Breast epithelium (tissue), 4 donors: ENCODE results near the gene ID3. TPM values are rescaled to one million over a fixed set of nuclear protein-coding genes. Genes with fewer than 3 reads are reported as not detected.

Source experiments
- DNase-seq, 2 donors: peaks; one replicate each; pipeline ENCODE4 v3.0.0-alpha.2; 2019; ENCODE audit warnings: low spot score in 2 of 2
- H3K27ac ChIP-seq, 2 donors: fragments of 200-600 bp; sonication (generic) in 1 of 2; one replicate each; pipeline ENCODE4 v1.5.1; 2016 to 2019; ENCODE audit warnings: mild to moderate bottlenecking in 1 of 2
- H3K27me3 ChIP-seq, 2 donors: fragments of 200-600 bp; sonication (generic) in 1 of 2; one replicate each; pipeline versions ENCODE4 v1.5.1 to v1.6.0; 2017 to 2019; ENCODE audit warnings: control low read depth in 1 of 2, mild to moderate bottlenecking in 1 of 2
- H3K36me3 ChIP-seq: fragments of 200-600 bp; one replicate; pipeline ENCODE4 v1.5.1; 2019
- H3K4me1 ChIP-seq, 2 donors: fragments of 200-600 bp; sonication (generic); one replicate each; pipeline ENCODE4 v1.5.1; 2016 to 2019; ENCODE audit warnings: control low read depth in 1 of 2
- H3K4me3 ChIP-seq, 3 donors: fragments of 200-600 bp; sonication (generic); 1 replicate in 2 of 3; 2 replicates in 1 of 3; pipeline ENCODE4 v1.5.1; 2016 to 2019; ENCODE audit warnings: mild to moderate bottlenecking in 3 of 3, moderate library complexity in 2 of 3
- H3K9me3 ChIP-seq, 2 donors: fragments of 200-600 bp; sonication (generic) in 1 of 2; one replicate each; pipeline ENCODE4 v1.5.1; 2016 to 2019; ENCODE audit warnings: control low read depth in 1 of 2
- POLR2A ChIP-seq: fragments of 450-650 bp; IDR thresholded peaks from one replicate; pipeline ENCODE4 v1.6.1; 2016; ENCODE audit warnings: antibody characterized with exemption, mild to moderate bottlenecking, moderate library complexity
- POLR2AphosphoS5 ChIP-seq, 3 donors: sonication (generic); formaldehyde crosslinking; IDR thresholded peaks; one replicate each; pipeline ENCODE4 v1.6.1; 2017; ENCODE audit warnings: antibody characterized with exemption in 3 of 3
- intact Hi-C: fragments of 100-400 bp; cut with DNase I; formaldehyde crosslinking; loops from one replicate; pipeline ENCODE4 v1.15.1; 2023; ENCODE audit warnings: low total_unique reads
- total RNA-seq, 3 donors: library from RNA; depleted of rRNA; stranded (reverse); fragments of >200 nt; gene quantifications; one replicate each; pipeline ENCODE4 v1.1.0, GENCODE V29; 2016
- TF ChIP-seq, protein P1 (sequence below), 3 donors: fragments of 450-650 bp; IDR thresholded peaks; one replicate each; pipeline ENCODE4 v1.5.1; 2016 to 2017; ENCODE audit warnings: antibody characterized with exemption in 3 of 3, mild to moderate bottlenecking in 3 of 3, moderate library complexity in 3 of 3

Gene ID3
- total RNA-seq, 3 donors from 2014 or later: 79.9 to 133 (median 90.9) TPM

DNA sequence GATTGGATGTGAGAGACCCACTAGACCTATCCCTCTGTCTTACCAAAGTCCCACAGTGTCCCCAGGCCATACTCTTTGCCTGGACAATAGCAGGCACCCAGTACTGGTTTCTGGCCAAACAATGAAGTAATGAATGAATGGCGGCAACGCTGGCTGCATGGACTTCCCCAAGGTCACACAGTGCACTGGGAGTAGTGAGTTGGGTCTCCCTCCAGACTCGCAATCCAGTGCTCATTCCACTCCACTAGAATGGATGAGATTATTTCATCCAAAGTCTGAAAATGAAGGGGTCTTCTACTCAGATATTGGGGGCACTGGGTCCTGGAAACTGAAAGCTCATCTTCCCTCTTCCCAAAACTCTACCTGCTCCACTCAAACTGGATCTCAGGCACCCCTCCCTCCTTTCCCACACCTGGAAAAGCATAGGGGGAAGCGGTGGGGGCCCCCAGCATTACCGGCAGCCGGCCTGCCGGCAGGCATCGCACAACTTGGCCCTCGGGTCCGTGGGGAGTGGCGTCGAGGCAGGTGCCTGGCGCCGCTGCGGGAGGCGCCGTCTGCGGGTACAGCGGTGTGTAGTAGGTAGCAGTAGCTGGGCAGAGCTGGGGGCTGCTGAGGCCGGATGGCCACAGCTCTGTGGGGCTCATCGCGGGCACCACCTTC lies 29.1 kb downstream of the ID3 start:
- intact Hi-C loops: no loop called here
- DNase-seq: no peak
- Histone ChIP-seq H3K4me3 (peak overlapping the region; percentile 41 to 65 (median 58)), H3K36me3 (no peaks in the 10 kb centered on the region), H3K9me3 (no peaks in the 10 kb centered on the region), H3K4me1 (peaks cover 16 to 20% of the 10 kb centered on the region in 2 donors), H3K27me3 (no peaks in the 10 kb centered on the region), H3K27ac (no peak overlapping the region)
- TF ChIP-seq POLR2AphosphoS5 (IDR thresholded peaks at IDR 0.05) (no peak), POLR2A (no peak)
- TF ChIP-seq, protein P1, sequence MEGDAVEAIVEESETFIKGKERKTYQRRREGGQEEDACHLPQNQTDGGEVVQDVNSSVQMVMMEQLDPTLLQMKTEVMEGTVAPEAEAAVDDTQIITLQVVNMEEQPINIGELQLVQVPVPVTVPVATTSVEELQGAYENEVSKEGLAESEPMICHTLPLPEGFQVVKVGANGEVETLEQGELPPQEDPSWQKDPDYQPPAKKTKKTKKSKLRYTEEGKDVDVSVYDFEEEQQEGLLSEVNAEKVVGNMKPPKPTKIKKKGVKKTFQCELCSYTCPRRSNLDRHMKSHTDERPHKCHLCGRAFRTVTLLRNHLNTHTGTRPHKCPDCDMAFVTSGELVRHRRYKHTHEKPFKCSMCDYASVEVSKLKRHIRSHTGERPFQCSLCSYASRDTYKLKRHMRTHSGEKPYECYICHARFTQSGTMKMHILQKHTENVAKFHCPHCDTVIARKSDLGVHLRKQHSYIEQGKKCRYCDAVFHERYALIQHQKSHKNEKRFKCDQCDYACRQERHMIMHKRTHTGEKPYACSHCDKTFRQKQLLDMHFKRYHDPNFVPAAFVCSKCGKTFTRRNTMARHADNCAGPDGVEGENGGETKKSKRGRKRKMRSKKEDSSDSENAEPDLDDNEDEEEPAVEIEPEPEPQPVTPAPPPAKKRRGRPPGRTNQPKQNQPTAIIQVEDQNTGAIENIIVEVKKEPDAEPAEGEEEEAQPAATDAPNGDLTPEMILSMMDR (IDR thresholded peaks at IDR 0.05): no peak

DNA sequence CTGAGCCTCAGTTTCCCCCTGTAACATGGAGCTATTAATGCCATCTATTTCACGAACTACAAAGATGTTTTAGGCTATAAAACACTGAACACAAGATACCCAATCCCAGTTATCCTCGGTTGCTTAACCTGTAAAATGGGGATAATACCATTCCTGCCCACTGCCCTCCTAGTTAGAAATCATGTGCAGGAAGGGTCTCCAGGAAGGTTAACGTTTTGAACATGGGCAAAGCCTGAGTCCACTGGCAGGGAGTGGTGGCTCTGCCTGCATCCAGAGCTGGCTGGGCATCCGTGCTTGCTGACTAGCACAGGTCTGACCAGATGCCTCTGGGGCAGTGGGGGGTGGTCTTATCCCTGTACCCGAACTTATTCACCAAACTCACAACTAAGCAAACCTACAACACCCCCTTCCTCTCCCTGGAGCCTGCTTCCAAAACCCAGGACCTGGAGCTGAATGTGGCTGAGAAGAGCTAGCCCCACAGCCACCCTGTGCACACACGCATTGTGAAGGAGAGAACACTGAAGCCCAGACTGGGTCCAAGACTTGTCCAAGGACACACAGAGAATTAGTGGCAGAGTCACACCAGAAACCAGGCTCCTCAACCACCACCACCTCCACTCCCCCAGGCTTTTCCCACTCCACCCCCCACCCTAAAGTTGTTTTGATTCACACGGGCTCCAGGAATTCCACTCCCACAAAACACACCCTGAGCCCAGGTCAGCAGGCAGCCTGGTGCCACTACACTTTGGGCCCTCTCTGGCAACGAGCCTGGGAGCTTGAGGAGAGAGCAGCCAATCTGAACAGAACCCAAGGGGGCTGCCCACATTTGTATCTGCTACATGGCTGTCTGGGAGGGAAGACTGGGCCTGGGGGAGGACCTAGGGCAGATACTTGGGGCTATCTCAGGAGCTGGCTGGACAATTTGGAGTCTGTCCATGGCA lies 29.9 kb downstream of the ID3 start:
- intact Hi-C loops: no loop called here
- TF ChIP-seq POLR2A (no peak), POLR2AphosphoS5 (IDR thresholded peaks at IDR 0.05) (no peak)
- TF ChIP-seq, protein P1 (IDR thresholded peaks at IDR 0.05): no peak

DNA sequence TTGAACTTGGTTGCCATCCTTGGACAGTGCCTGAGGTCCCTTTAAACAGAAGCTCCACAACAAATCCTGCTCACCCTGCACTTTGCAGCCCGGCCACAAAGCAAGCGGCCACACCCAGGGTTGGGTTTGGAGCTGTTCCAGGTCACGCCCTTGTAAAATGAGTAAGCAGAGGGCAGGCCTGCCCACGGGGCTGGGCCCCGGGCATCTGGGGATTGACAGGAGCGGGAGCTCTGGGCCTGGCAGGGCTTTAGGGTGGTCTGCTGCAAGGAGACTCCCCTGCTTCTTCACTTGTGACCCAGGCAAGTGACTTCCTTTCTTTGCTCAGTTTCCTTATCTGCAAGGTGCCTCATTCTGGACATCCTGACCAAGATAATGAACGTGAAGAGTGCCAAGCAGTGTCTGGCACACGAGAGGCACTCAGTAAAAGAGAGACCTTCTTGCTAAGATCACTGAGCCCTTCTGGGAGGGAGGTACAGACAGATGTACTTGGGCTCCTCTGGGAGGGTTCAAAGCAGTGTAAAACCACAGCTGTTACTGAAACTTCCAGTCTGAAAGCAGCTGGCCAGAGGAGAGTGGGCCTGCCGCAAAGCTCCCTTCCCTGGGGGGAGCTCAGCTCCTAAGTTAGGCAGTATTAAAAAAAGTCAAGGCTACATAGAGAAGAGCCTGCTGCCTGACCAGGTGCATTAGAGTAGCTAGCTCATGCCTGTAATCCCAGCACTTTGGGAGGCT lies 30.9 kb downstream of the ID3 start:
- Histone ChIP-seq H3K36me3 (no peaks in the 10 kb centered on the region), H3K27ac (peak overlapping the region in 1 of 2 donors; percentile 65), H3K27me3 (no peaks in the 10 kb centered on the region), H3K9me3 (no peaks in the 10 kb centered on the region), H3K4me3 (no peak overlapping the region), H3K4me1 (peaks cover 16 to 20% of the 10 kb centered on the region in 2 donors)
- peak; percentile 64 to 83 for DNase-seq
- intact Hi-C loops: no loop called here
- TF ChIP-seq, protein P1 (IDR thresholded peaks at IDR 0.05): no peak
- TF ChIP-seq POLR2A: no peak
- no peak for TF ChIP-seq POLR2AphosphoS5 (IDR thresholded peaks at IDR 0.05)

More for the DNA sequence above, 29.9 kb downstream of the ID3 start:
- Histone ChIP-seq H3K9me3 (no peaks in the 10 kb centered on the region), H3K36me3 (no peaks in the 10 kb centered on the region), H3K27me3 (no peaks in the 10 kb centered on the region), H3K4me1 (peaks cover 16 to 20% of the 10 kb centered on the region in 2 donors), H3K4me3 (no peak overlapping the region), H3K27ac (no peak overlapping the region)
- no peak for DNase-seq

DNA sequence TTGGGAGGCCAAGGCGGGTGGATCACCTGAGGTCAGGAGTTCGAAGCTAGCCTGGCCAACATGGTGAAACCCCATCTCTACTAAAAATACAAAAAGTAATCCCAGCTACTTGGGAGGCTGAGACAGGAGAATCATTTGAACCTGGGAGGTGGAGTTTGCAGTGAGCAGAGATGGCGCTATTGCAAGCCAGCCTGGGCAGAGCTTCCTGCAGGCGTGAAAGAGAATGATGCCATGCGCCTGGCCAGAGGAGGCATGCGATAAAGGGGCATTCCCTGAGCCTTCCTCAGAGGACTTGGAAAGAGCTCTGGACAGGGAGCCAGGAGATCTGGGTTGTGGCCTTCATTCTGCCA lies 31.4 kb downstream of the ID3 start:
- H3K4me1 ChIP-seq: peaks cover 16 to 20% of the 10 kb centered on the region in 2 donors
- intact Hi-C loops: no loop called here
- no peaks in the 10 kb centered on the region for H3K9me3 ChIP-seq
- H3K36me3 ChIP-seq: no peaks in the 10 kb centered on the region
- H3K27me3 ChIP-seq: no peaks in the 10 kb centered on the region
- H3K27ac ChIP-seq: no peak overlapping the region
- no peak for DNase-seq
- no peak overlapping the region for H3K4me3 ChIP-seq
- TF ChIP-seq POLR2AphosphoS5 (IDR thresholded peaks at IDR 0.05) (no peak), POLR2A (no peak)
- TF ChIP-seq, protein P1 (IDR thresholded peaks at IDR 0.05): no peak
